HepG2 (cell line): ENCODE data around the gene TRIM15. TPM values are rescaled to one million over a fixed set of nuclear protein-coding genes. Genes with fewer than 3 reads are reported as not detected.
A peak's percentile ranks its signal among the peaks of the same experiment; 100 is the strongest.

ENCODE experiments used
- KLF9 ChIP-seq: IDR thresholded peaks from 2 replicates; pipeline ENCODE4 v1.6.1; 2016; ENCODE audit warnings: low read depth
- NCOA5 ChIP-seq: sonication (generic); formaldehyde crosslinking; IDR thresholded peaks from 2 replicates; pipeline ENCODE4 v1.4.0; 2020; ENCODE audit warnings: missing genetic modification reagents
- PHF20 ChIP-seq: sonication (generic); formaldehyde crosslinking; IDR thresholded peaks from 2 replicates; pipeline ENCODE4 v1.5.0; 2020; ENCODE audit warnings: mild to moderate bottlenecking, missing genetic modification reagents
- REST ChIP-seq, 2 experiments: IDR thresholded peaks; 2 replicates each; pipeline ENCODE4 v1.6.1; 2011 to 2012; ENCODE audit warnings: low read length in 2 of 2, borderline replicate concordance in 1 of 2, low read depth in 1 of 2, mild to moderate bottlenecking in 1 of 2, moderate library complexity in 1 of 2
- SAFB2 ChIP-seq: sonication (generic); formaldehyde crosslinking; IDR thresholded peaks from 2 replicates; pipeline ENCODE4 v1.5.1; 2020; ENCODE audit warnings: missing genetic modification reagents, low read depth, mild to moderate bottlenecking, borderline replicate concordance
- SALL2 ChIP-seq: sonication (generic); formaldehyde crosslinking; IDR thresholded peaks from 2 replicates; pipeline ENCODE4 v1.8.1; 2023; ENCODE audit warnings: mild to moderate bottlenecking, missing genetic modification reagents, inconsistent platforms
- STAT6 ChIP-seq: sonication (generic); formaldehyde crosslinking; IDR thresholded peaks from 2 replicates; pipeline ENCODE4 v1.4.0; 2020; ENCODE audit warnings: missing genetic modification reagents, mild to moderate bottlenecking, borderline replicate concordance
- TCF7 ChIP-seq: sonication (generic); IDR thresholded peaks from 2 replicates; pipeline ENCODE4 v1.6.1; 2016; ENCODE audit warnings: antibody characterized with exemption, low read depth
- ZBTB20 ChIP-seq: sonication (generic); formaldehyde crosslinking; IDR thresholded peaks from 2 replicates; pipeline ENCODE4 v1.8.1; 2023; ENCODE audit warnings: missing genetic modification reagents, low read depth, mild to moderate bottlenecking, borderline replicate concordance
- ZC3H13 ChIP-seq: sonication (generic); formaldehyde crosslinking; IDR thresholded peaks from 2 replicates; pipeline ENCODE4 v1.8.1; 2023; ENCODE audit warnings: mild to moderate bottlenecking, missing genetic modification reagents, moderate library complexity
- ZNF564 ChIP-seq: sonication (generic); formaldehyde crosslinking; IDR thresholded peaks from 2 replicates; pipeline ENCODE4 v1.8.1; 2023; ENCODE audit warnings: mild to moderate bottlenecking, missing genetic modification reagents
- ZNF672 ChIP-seq: sonication (generic); formaldehyde crosslinking; IDR thresholded peaks from 2 replicates; pipeline ENCODE4 v1.8.1; 2022; ENCODE audit warnings: missing genetic modification reagents
- ZNF713 ChIP-seq: sonication (generic); formaldehyde crosslinking; IDR thresholded peaks from 2 replicates; pipeline ENCODE4 v1.4.0; 2020; ENCODE audit warnings: mild to moderate bottlenecking, missing genetic modification reagents
- ZNF781 ChIP-seq: sonication (generic); formaldehyde crosslinking; IDR thresholded peaks from 2 replicates; pipeline ENCODE4 v1.5.1; 2020; ENCODE audit warnings: borderline replicate concordance, mild to moderate bottlenecking, missing genetic modification reagents; ENCODE audit errors: not compliant biosample characterization
- ZSCAN30 ChIP-seq: sonication (generic); formaldehyde crosslinking; IDR thresholded peaks from 2 replicates; pipeline ENCODE4 v1.5.0; 2020; ENCODE audit warnings: mild to moderate bottlenecking, missing genetic modification reagents
- ZSCAN31 ChIP-seq: sonication (generic); formaldehyde crosslinking; IDR thresholded peaks from 2 replicates; pipeline ENCODE4 v1.5.0; 2020; ENCODE audit warnings: low read depth, mild to moderate bottlenecking, missing genetic modification reagents
- ZZZ3 ChIP-seq: sonication (generic); formaldehyde crosslinking; IDR thresholded peaks from 2 replicates; pipeline ENCODE4 v1.4.0; 2020; ENCODE audit warnings: missing genetic modification reagents, mild to moderate bottlenecking, borderline replicate concordance
- polyA plus RNA-seq, 8 experiments: library from polyadenylated mRNA; depleted of rRNA in 3 of 8; stranded (reverse) in 7 of 8; unstranded in 1 of 8; fragments of >200 nt; fragmentation: Illumina TruSeq in 4 of 8; extraction: Trizol in 4 of 8; gene quantifications; 2 replicates each; pipeline versions ENCODE4 v1.2.1 to v1.2.3, GENCODE V29; 2011 to 2016; ENCODE audit warnings: low read depth in 4 of 8, missing spikeins in 1 of 8, mixed read lengths in 1 of 8; ENCODE audit not compliant: insufficient read depth in 1 of 8
- total RNA-seq, 5 experiments: library from RNA; depleted of rRNA; stranded (reverse); fragments of >200 nt; fragmentation: Illumina TruSeq; extraction: Trizol; gene quantifications; 2 replicates each; pipeline ENCODE4 v1.2.3, GENCODE V29; 2016; ENCODE audit warnings: low read depth in 1 of 5
- TF ChIP-seq, protein P1 (sequence below): sonication (generic); formaldehyde crosslinking; IDR thresholded peaks from 2 replicates; pipeline ENCODE4 v1.5.0; 2020; ENCODE audit warnings: mild to moderate bottlenecking, missing genetic modification reagents
- TF ChIP-seq, protein P2 (sequence below): sonication (generic); formaldehyde crosslinking; IDR thresholded peaks from 2 replicates; pipeline ENCODE4 v1.8.0; 2022; ENCODE audit warnings: missing genetic modification reagents, low read depth, mild to moderate bottlenecking, borderline replicate concordance

The TRIM15 gene
- total and polyA plus RNA-seq, 2 of the 13 experiments (the other 11 are each of a cell fraction or from before 2014, with no cell fraction given): 35.1 to 38.2 TPM

- TF ChIP-seq REST (IDR thresholded peaks at IDR 0.05; ENCODE audit: borderline replicate concordance in 1 of 2, low read depth in 1 of 2, low read length in 2 of 2) (peak in 1 of 2 experiments; percentile 60; a peak in 1 of 4 replicates), ZNF564 (CRISPR knock-in tag) (no peak; the same call in 1 of the 2 replicates), ZSCAN31 (CRISPR knock-in tag) (peak; percentile 36; the same call in 1 of the 2 replicates), PHF20 (CRISPR knock-in tag) (peak; percentile 57; the same call in 1 of the 2 replicates), KLF9 (peak; percentile 70), ZSCAN30 (no peak), SAFB2 (0 out of 2 replicates have a peak, but pooled peaks have one; percentile 72), ZNF672 (no peak), ZZZ3 (CRISPR knock-in tag) (0 out of 2 replicates have a peak, but pooled peaks have one; percentile 84), ZBTB20 (CRISPR knock-in tag) (peak; percentile 88), ZNF713 (CRISPR knock-in tag) (peak; percentile 86; the same call in 1 of the 2 replicates), ZNF781 (CRISPR knock-in tag) (peak; percentile 95), ZC3H13 (CRISPR knock-in tag) (peak; percentile 92; the same call in 1 of the 2 replicates), STAT6 (peak; percentile 88; the same call in 1 of the 2 replicates), NCOA5 (no peak), SALL2 (CRISPR knock-in tag) (peak; percentile 89), TCF7 (peak; percentile 60)
- TF ChIP-seq, protein P1, sequence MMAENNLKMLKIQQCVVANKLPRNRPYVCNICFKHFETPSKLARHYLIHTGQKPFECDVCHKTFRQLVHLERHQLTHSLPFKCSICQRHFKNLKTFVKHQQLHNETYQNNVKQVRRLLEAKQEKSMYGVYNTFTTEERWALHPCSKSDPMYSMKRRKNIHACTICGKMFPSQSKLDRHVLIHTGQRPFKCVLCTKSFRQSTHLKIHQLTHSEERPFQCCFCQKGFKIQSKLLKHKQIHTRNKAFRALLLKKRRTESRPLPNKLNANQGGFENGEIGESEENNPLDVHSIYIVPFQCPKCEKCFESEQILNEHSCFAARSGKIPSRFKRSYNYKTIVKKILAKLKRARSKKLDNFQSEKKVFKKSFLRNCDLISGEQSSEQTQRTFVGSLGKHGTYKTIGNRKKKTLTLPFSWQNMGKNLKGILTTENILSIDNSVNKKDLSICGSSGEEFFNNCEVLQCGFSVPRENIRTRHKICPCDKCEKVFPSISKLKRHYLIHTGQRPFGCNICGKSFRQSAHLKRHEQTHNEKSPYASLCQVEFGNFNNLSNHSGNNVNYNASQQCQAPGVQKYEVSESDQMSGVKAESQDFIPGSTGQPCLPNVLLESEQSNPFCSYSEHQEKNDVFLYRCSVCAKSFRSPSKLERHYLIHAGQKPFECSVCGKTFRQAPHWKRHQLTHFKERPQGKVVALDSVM (CRISPR knock-in tag): peak; percentile 27; the same call in 1 of the 2 replicates
- TF ChIP-seq, protein P2, sequence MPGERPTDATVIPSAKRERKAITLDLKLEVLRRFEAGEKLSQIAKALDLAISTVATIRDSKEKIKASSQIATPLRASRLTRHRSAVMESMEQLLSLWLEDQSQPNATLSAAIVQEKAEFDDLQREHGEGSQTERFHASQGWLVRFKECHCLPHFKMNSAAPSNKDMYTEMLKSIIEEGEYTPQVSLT: no peak
Measured at GRCh38 chr6:30206799-30207618, 43.7 kb downstream of the TRIM15 start (continued).
